Lower lobe of right lung (tissue), 2 donors: ENCODE data around the gene CTNNA3. TPM values are rescaled to one million over a fixed set of nuclear protein-coding genes. Genes with fewer than 3 reads are reported as not detected.

Experiments
- ATAC-seq, 2 donors: fragments of 200-7000 bp; cut with Tn5 transposase; one replicate each; pipeline ENCODE4 v1.9.1; 2020 to 2022; ENCODE audit warnings: mild to moderate bottlenecking in 2 of 2, moderate library complexity in 2 of 2
- DNase-seq: peaks from one replicate; pipeline ENCODE4 v3.0.0-alpha.2; 2020
- H3K27ac ChIP-seq: fragments of 200-600 bp; one replicate; pipeline ENCODE4 v1.8.0; 2022
- H3K27me3 ChIP-seq: fragments of 200-600 bp; one replicate; pipeline ENCODE4 v1.8.0; 2022; ENCODE audit warnings: low read depth
- H3K36me3 ChIP-seq: fragments of 200-600 bp; one replicate; pipeline ENCODE4 v1.8.0; 2022; ENCODE audit warnings: mild to moderate bottlenecking
- H3K4me1 ChIP-seq: fragments of 200-600 bp; one replicate; pipeline ENCODE4 v1.8.0; 2022
- H3K4me3 ChIP-seq: fragments of 200-600 bp; one replicate; pipeline ENCODE4 v1.8.0; 2022; ENCODE audit warnings: mild to moderate bottlenecking
- H3K9me3 ChIP-seq: fragments of 200-600 bp; one replicate; pipeline ENCODE4 v1.8.0; 2022
- CTCF ChIP-seq: fragments of 200-600 bp; IDR thresholded peaks from one replicate; pipeline ENCODE4 v1.8.0; 2022; ENCODE audit warnings: antibody characterized with exemption, mild to moderate bottlenecking
- intact Hi-C: fragments of 100-400 bp; cut with DNase I; formaldehyde crosslinking; loops from one replicate; pipeline ENCODE4 v1.11.0; 2022
- total RNA-seq: library from RNA; stranded (reverse); fragmentation: NEBNext Ultra II Directional; extraction: Animal tissue kit (Norgen Biotek cat#: 25700); gene quantifications from one replicate; pipeline ENCODE4 v1.2.1, GENCODE V29; 2021
- donor health status: DM: no; HTN: yes; CAD: no; lungs with severe emphysema.

CTNNA3 gene
- total RNA-seq, 1 donor from 2014 or later, result not detected

GRCh38 chr10:67076144-67076543 is 619.9 kb downstream of the CTNNA3 start:
- H3K4me3 ChIP-seq, result no peak overlapping the region
- intact Hi-C loops, result no loop called here
- ATAC-seq (no peak), DNase-seq (no peak)
- TF ChIP-seq CTCF, result no peak
- no peaks in the 10 kb centered on the region for H3K4me1 ChIP-seq
- no peak overlapping the region for H3K27ac ChIP-seq
- no peaks in the 10 kb centered on the region for H3K36me3 ChIP-seq
- no peaks in the 10 kb centered on the region for H3K27me3 ChIP-seq
- no peaks in the 10 kb centered on the region for H3K9me3 ChIP-seq

GRCh38 chr10:67075491-67075971 is 620.5 kb downstream of the CTNNA3 start:
- Histone ChIP-seq H3K4me3 (no peak overlapping the region), H3K27ac (no peak overlapping the region), H3K36me3 (no peaks in the 10 kb centered on the region), H3K9me3 (no peaks in the 10 kb centered on the region), H3K4me1 (no peaks in the 10 kb centered on the region), H3K27me3 (no peaks in the 10 kb centered on the region)
- ATAC-seq, result peak in 1 of 2 donors; percentile 82
- DNase-seq, result no peak
- no peak for TF ChIP-seq CTCF
- intact Hi-C loops, result no loop called here

GRCh38 chr10:67072654-67073053 is 623.3 kb downstream of the CTNNA3 start:
- Histone ChIP-seq H3K27me3 (no peaks in the 10 kb centered on the region), H3K36me3 (no peaks in the 10 kb centered on the region), H3K4me3 (no peak overlapping the region), H3K9me3 (no peaks in the 10 kb centered on the region), H3K27ac (no peak overlapping the region), H3K4me1 (no peaks in the 10 kb centered on the region)
- no peak for DNase-seq
- no peak for ATAC-seq
- intact Hi-C loops, result no loop called here
- TF ChIP-seq CTCF, result no peak

GRCh38 chr10:67050415-67050814 is 645.6 kb downstream of the CTNNA3 start:
- intact Hi-C loops, result no loop called here
- no peak overlapping the region for H3K4me3 ChIP-seq
- no peaks in the 10 kb centered on the region for H3K36me3 ChIP-seq
- TF ChIP-seq CTCF, result no peak
- no peak overlapping the region for H3K27ac ChIP-seq
- ATAC-seq (no peak), DNase-seq (no peak)
- no peaks in the 10 kb centered on the region for H3K4me1 ChIP-seq
- H3K27me3 ChIP-seq, result no peaks in the 10 kb centered on the region
- no peaks in the 10 kb centered on the region for H3K9me3 ChIP-seq

- no peak overlapping the region for H3K4me3 ChIP-seq
- H3K36me3 ChIP-seq, result no peaks in the 10 kb centered on the region
- H3K27me3 ChIP-seq, result no peaks in the 10 kb centered on the region
- DNase-seq (no peak), ATAC-seq (no peak)
- no peaks in the 10 kb centered on the region for H3K4me1 ChIP-seq
- intact Hi-C loops, result no loop called here
- no peaks in the 10 kb centered on the region for H3K9me3 ChIP-seq
- no peak for TF ChIP-seq CTCF
- H3K27ac ChIP-seq, result no peak overlapping the region
These were observed 646.0 kb downstream of the CTNNA3 start for GRCh38 chr10:67049988-67050387.

GRCh38 chr10:67046507-67046906 is 649.5 kb downstream of the CTNNA3 start:
- no peaks in the 10 kb centered on the region for H3K9me3 ChIP-seq
- no peaks in the 10 kb centered on the region for H3K4me1 ChIP-seq
- intact Hi-C loops, result no loop called here
- TF ChIP-seq CTCF, result no peak
- H3K27me3 ChIP-seq, result no peaks in the 10 kb centered on the region
- no peak overlapping the region for H3K27ac ChIP-seq
- ATAC-seq (no peak), DNase-seq (no peak)
- H3K4me3 ChIP-seq, result no peak overlapping the region
- H3K36me3 ChIP-seq, result no peaks in the 10 kb centered on the region
